ENCODE results near the gene OR8B4. TPM values are rescaled to one million over a fixed set of nuclear protein-coding genes. Genes with fewer than 3 reads are reported as not detected.
"Not testable (repeated sequence)": the region's sequence is repeated elsewhere in the genome, so short reads cannot be mapped to it uniquely, and the experiment has no call there.

OR8B4 gene
- total RNA-seq, 1 experiment from 2014 or later: not detected

DNA sequence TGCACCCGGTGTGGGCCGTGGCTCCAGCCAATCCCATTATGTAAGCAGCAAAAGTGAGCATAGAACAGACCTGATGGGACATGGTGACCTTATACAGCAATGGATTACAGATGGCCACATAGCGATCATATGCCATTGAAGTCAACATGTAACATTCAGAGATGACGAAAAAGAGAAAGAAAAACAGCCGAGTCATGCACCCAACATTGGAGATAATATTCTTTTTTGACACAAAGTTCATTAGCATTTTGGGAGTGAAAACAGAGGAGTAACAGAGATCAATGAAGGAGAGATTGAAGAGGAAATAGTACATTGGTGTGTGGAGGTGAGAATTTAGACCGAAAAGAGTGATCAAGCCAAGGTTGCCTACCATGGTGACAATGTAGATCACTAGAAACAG is 41.8 kb downstream of the OR8B4 start:
- H3K36me3 ChIP-seq (replicated peaks; ENCODE audit: control insufficient read depth, insufficient read depth, low read length); H3K27me3 ChIP-seq (ENCODE audit: control insufficient read depth, insufficient read depth, low read length); DNase-seq; H3K4me3 ChIP-seq (ENCODE audit: insufficient read depth, low read depth, low read length): not testable (repeated sequence)

- no peak for DNase-seq
- H3K36me3 ChIP-seq (replicated peaks; ENCODE audit: control insufficient read depth, insufficient read depth, low read length): no peaks in the 10 kb centered on the region
- no peaks in the 10 kb centered on the region for H3K27me3 ChIP-seq (ENCODE audit: control insufficient read depth, insufficient read depth, low read length)
- no peak overlapping the region for H3K4me3 ChIP-seq (ENCODE audit: insufficient read depth, low read depth, low read length)
These were observed 44.1 kb downstream of the OR8B4 start for GRCh38 chr11:124380585-124380984.

DNA sequence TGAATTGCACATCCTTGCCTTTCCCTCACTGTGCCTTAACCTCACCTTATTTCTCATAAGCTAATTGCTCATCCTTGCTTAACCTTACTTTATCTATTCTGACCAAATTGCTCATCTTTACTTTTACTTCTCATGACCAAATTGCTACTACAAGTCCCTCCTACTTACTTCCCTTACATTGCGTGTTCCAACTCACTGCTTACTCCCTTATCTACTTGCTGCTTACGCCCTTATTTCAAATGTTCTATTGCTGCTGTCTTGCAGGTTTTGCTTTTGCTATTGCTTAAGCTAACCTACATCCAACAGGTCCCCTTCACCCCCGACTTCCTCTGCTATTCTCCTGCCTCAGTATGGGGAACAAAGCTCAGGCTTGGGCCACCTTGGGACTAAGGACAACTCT is 48.4 kb downstream of the OR8B4 start:
- Histone ChIP-seq H3K27me3 (ENCODE audit: control insufficient read depth, insufficient read depth, low read length) (no peaks in the 10 kb centered on the region), H3K4me3 (ENCODE audit: insufficient read depth, low read depth, low read length) (no peak overlapping the region), H3K36me3 (replicated peaks; ENCODE audit: control insufficient read depth, insufficient read depth, low read length) (no peaks in the 10 kb centered on the region)
- no peak for DNase-seq

Other genes with a start within 250 kb of the OR8B4 start
- not detected in 2 replicates for gene OR10D3, start 241.5 kb downstream of the OR8B4 start, total RNA-seq (2014; rRNA removed; shearing (Covaris generic))
- gene OR8G1, start 183.8 kb downstream of the OR8B4 start, total RNA-seq (2014; rRNA removed; shearing (Covaris generic)): not detected in 2 replicates
- gene OR8G5, start 168.5 kb downstream of the OR8B4 start, total RNA-seq (2014; rRNA removed; shearing (Covaris generic)): not detected in 2 replicates
- gene OR8D1, start 110.9 kb downstream of the OR8B4 start, total RNA-seq (2014; rRNA removed; shearing (Covaris generic)): not detected in 2 replicates
- not detected in 2 replicates for gene OR8D2, start 104.7 kb downstream of the OR8B4 start, total RNA-seq (2014; rRNA removed; shearing (Covaris generic))
- not detected in 2 replicates for gene OR8B2, start 40.4 kb downstream of the OR8B4 start, total RNA-seq (2014; rRNA removed; shearing (Covaris generic))
- gene OR8B3, start 25.8 kb downstream of the OR8B4 start, total RNA-seq (2014; rRNA removed; shearing (Covaris generic)): not detected in 2 replicates
- gene OR8B8, start 20.8 kb upstream of the OR8B4 start, total RNA-seq (2014; rRNA removed; shearing (Covaris generic)): not detected in 2 replicates
- gene OR8B12, start 118.8 kb upstream of the OR8B4 start, total RNA-seq (2014; rRNA removed; shearing (Covaris generic)): not detected in 2 replicates
- not detected in 2 replicates for gene OR8A1, start 145.1 kb upstream of the OR8B4 start, total RNA-seq (2014; rRNA removed; shearing (Covaris generic))
- not detected in 2 replicates for gene PANX3, start 186.6 kb upstream of the OR8B4 start, total RNA-seq (2014; rRNA removed; shearing (Covaris generic))
- 21.1 and 26.2 TPM in 2 replicates for gene TBRG1, start 198.0 kb upstream of the OR8B4 start, total RNA-seq (2014; rRNA removed; shearing (Covaris generic))
- 1.6 and 2.6 TPM in 2 replicates for gene SIAE, start 248.9 kb upstream of the OR8B4 start, total RNA-seq (2014; rRNA removed; shearing (Covaris generic))
- gene SPA17, start 249.0 kb upstream of the OR8B4 start, total RNA-seq (2014; rRNA removed; shearing (Covaris generic)): 9.6 and 9.8 TPM in 2 replicates